Measurements from ENCODE around the gene ANKUB1.

The ANKUB1 gene

GRCh38 chr3:149763565-149764195 lies 28.7 kb downstream of the ANKUB1 start:
- DNase-seq (ENCODE audit: low read depth), result no peak

DNA sequence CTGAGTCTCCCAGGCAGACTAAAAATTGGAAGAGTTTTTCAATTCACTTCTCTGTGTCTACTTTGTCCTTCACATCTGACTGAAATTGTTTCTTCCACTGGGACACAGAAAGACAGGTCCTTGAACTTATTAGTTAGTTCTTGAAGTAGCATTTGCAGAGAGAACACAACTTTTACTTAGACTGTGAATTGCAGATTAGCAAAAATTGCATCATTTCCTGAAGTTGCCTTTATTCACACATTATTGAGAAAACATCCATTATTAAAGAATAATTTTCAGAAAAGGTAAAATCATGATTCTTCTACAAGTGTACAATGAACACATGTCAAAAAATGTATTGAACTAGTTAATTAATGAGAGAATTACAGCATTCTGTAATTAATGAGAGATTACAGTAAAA lies 38.6 kb downstream of the ANKUB1 start:
- DNase-seq (ENCODE audit: low read depth), result no peak

DNA sequence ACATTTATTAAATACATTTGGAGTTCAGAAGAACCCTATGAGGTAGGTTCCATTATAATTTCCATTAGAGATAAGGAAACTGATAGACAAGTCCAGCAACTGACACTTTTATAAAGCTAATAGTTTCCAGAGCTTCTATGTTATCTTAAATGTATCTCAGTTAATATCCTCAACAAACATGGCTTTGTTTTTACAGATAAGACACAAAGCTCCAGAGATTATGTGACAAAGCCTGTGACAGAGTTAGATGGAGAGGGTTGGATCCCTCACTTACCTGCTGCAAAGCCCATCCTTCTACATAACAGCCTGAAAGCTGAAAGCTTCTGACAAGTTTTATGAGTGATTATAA lies 39.6 kb downstream of the ANKUB1 start:
- no peak for DNase-seq (ENCODE audit: low read depth)

DNA sequence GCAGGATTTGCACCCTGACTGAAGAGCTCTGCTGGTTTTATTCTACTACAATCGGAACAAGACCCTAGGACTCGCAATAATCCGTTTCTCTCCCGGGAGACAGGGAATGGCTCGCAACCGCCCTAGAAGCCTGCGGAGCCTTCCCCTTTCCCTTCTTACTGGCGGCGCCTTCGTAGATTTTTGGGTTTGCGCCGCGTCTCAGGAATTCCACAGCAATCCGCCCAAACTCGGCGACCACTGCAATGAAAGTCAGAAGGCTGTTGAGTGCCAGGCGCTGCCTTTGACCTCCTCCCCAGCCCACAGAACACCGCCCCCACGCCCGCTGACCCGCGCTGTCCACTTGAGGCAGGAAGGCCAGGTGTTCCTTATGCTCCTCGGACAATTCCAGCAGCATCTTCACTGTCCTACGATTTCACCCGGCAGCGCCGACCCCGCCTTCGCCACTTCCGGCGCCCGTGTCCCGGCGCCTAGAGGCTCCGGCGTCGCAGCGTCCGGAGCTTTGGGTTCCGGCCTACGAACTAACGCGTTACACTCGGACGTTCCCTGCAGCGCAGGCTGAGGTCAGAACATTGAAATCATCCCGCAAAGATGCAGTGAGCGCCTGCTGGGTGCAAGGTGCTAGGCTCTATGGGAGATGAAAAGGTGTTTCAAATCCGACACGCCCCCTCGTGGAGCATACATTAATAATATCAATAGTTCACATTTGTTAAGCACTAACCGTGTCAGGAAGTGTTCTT lies 40.1 kb downstream of the ANKUB1 start, which contains the start of gene COMMD2:
TSS of gene COMMD2 (minus strand) at position 439 of the 737 bp plus-strand sequence. CDS start at position 394, 45 bp downstream.
- peak; percentile 35 for DNase-seq (ENCODE audit: low read depth)

GRCh38 chr3:149751551-149751950 lies 40.8 kb downstream of the ANKUB1 start:
- DNase-seq (ENCODE audit: low read depth), result no peak

- DNase-seq (ENCODE audit: low read depth), result no peak
Observed at GRCh38 chr3:149744606-149745005, 47.7 kb downstream of the ANKUB1 start.

- no peak for DNase-seq (ENCODE audit: low read depth)
Observed at GRCh38 chr3:149744151-149744550, 48.2 kb downstream of the ANKUB1 start.

DNA sequence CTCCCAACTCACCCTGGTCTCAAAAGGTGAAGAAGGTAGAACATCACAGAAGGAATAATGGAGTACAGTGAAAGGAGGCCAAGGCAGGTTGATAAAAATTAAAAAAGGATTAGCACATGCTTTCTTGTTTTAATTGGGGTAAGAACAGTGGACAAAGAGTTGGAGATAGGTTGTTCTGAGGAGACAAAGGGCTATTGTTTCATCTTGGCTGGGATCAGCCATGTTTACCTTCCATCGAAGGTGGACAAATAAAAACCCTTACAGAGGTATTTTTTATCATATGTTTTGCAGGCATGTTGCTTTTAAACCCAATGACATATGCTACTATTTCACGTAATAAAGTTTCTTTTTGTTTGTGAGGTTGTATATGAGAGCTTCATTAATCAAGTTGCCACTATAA lies 53.0 kb downstream of the ANKUB1 start:
- no peak for DNase-seq (ENCODE audit: low read depth)

GRCh38 chr3:149738876-149739275 lies 53.5 kb downstream of the ANKUB1 start:
- no peak for DNase-seq (ENCODE audit: low read depth)

DNA sequence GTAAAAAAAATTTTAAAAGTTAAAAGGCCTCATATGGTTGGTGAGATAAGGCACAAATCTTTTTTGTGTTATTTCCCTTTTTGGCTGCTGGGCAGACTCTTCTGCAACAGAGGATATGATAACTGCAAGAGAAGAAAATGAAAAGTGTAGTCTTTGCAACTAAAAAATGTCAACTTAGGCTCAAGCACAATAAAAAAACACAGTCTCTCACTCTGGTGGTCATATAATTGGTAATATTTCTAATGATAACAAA lies 55.5 kb downstream of the ANKUB1 start:
- DNase-seq (ENCODE audit: low read depth), result no peak

DNA sequence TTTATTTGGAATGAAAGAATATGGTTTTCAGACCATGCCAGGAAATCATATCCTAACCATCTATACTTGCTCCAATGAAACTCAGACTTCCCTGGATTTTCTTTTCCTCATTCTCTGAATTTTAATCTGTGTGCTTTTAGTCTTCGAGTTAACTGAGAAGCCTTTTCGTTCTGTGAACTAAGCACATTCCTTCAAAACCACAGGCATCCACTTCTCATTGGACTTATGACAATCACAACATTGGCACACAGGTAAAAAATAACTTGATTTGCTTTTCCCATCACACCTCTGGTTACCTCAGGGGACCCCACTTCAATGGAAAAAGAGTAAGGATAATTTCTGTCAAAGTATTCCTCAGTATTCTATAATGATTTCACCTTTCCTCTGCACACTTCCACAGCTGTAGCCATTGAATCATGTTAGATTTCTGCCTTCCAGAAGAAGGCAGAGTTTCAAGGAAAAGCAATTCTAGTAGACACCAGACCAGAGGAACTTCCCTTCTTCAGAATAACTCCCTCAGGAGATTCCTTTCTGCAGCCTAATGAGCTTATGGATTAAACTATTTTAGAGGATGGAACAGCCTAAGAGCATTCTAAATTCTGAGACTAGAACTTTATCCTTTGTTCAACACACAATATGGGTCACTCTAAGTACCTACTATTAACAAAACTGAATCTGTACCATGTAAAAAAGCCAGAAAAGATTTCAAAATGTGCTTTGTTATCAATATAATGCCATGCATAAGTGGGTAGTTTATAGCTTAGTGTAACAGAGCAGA lies 56.0 kb downstream of the ANKUB1 start:
- DNase-seq (ENCODE audit: low read depth), result peak; percentile 36

GRCh38 chr3:149732234-149732633 lies 60.1 kb downstream of the ANKUB1 start:
- no peak for DNase-seq (ENCODE audit: low read depth)

- no peak for DNase-seq (ENCODE audit: low read depth)
Observed at GRCh38 chr3:149727656-149728055, 64.7 kb downstream of the ANKUB1 start.

- no peak for DNase-seq (ENCODE audit: low read depth)
Observed at GRCh38 chr3:149726716-149727407, 65.5 kb downstream of the ANKUB1 start.

GRCh38 chr3:149723781-149724180 lies 68.6 kb downstream of the ANKUB1 start:
- no peak for DNase-seq (ENCODE audit: low read depth)

GRCh38 chr3:149720918-149721317 lies 71.4 kb downstream of the ANKUB1 start:
- no peak for DNase-seq (ENCODE audit: low read depth)

DNA sequence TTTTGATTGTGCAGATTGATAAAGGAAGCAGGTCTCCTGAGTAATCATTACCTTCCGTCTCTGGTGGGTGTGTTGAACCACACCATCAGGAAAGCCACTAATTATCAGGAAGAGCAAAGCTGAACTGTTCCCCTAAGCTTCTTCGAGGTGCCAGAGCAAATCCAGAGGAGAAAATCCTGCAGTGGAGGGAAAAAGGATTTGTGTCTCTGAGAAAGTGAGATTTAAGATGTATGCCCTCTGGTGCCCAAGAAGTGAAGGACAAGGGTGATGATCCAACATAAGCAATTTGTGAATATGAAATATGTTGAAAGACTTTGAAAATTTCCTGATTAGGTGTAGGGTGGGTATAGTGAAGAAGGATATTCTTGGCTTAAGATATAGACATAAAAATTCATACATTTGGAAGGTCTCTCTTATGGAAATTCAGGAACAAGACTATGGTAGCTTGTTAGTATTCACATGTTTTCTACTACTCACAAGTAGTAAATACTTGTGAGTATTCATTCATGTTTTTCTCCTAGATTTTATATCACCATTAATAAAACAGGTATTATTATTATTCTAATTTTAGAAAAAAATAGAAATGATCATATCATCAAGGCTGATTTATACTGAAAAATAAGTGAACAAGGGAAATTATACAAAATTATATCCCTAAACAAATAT lies 74.8 kb downstream of the ANKUB1 start:
- DNase-seq (ENCODE audit: low read depth), result peak; percentile 66

DNA sequence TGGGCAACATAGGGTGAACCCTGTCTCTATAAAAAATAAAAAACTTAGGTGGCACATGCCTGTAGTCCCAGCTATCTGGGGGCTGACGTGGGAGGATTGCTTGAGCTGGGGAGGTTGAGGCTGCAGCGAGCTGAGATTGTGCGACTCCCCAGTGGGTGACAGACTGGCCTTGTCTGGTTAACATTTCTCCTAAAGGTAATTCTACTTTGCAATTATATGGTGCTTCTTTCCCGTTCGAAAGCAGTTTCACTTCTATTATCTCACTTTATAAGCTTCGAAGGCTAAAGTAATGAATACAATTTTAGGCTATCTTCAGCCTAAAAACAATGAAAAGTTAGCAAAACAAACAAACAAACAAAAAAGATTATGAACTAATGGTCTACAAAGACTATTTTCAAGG lies 75.4 kb downstream of the ANKUB1 start:
- DNase-seq (ENCODE audit: low read depth), result no peak

- no peak for DNase-seq (ENCODE audit: low read depth)
Observed at GRCh38 chr3:149715247-149715646, 77.1 kb downstream of the ANKUB1 start.

- DNase-seq (ENCODE audit: low read depth), result no peak
Observed at GRCh38 chr3:149713730-149714654, 78.4 kb downstream of the ANKUB1 start.
